ENCODE measurements around the gene RRAD. TPM values are rescaled to one million over a fixed set of nuclear protein-coding genes. Genes with fewer than 3 reads are reported as not detected.

RRAD gene
- polyA plus RNA-seq, 2 of the 4 experiments (the other 2 are of a cell fraction) = 0.75 to 2.2 TPM

DNA sequence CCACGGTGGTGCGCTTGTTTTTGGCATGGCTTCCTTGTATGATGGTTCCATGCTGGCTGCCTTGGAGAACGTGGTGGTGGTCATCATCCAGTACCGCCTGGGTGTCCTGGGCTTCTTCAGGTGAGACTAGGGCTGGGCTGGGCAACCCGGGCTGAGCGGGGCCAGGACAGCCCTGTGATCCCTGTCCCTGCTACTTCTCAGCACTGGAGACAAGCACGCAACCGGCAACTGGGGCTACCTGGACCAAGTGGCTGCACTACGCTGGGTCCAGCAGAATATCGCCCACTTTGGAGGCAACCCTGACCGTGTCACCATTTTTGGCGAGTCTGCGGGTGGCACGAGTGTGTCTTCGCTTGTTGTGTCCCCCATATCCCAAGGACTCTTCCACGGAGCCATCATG is 14.9 kb upstream of the RRAD start:
- Histone ChIP-seq H3K4me3 (no peak overlapping the region), H3K9me3 (no peaks in the 10 kb centered on the region), H3K4me2 (no peak overlapping the region), H3K27ac (no peak overlapping the region), H3K4me1 (peaks cover 12% of the 10 kb centered on the region; the same call in 2 of the 3 replicates)
- TF ChIP-seq, protein P1, sequence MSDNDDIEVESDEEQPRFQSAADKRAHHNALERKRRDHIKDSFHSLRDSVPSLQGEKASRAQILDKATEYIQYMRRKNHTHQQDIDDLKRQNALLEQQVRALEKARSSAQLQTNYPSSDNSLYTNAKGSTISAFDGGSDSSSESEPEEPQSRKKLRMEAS (IDR thresholded peaks at IDR 0.05) = no peak
- no peak for TF ChIP-seq RNF2 (IDR thresholded peaks at IDR 0.05; ENCODE audit: borderline replicate concordance, low read depth)
- no peak for TF ChIP-seq CHD4 (IDR thresholded peaks at IDR 0.05; ENCODE audit: borderline replicate concordance)
- TF ChIP-seq, protein P2, sequence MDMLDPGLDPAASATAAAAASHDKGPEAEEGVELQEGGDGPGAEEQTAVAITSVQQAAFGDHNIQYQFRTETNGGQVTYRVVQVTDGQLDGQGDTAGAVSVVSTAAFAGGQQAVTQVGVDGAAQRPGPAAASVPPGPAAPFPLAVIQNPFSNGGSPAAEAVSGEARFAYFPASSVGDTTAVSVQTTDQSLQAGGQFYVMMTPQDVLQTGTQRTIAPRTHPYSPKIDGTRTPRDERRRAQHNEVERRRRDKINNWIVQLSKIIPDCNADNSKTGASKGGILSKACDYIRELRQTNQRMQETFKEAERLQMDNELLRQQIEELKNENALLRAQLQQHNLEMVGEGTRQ (IDR thresholded peaks at IDR 0.05) = no peak
- TF ChIP-seq SMC3 (IDR thresholded peaks at IDR 0.05) = no peak
- no peak for TF ChIP-seq FOSB (CRISPR knock-in tag; IDR thresholded peaks at IDR 0.05)
- no peak for TF ChIP-seq EHF (CRISPR knock-in tag; IDR thresholded peaks at IDR 0.05)
- TF ChIP-seq FOXS1 (CRISPR knock-in tag; IDR thresholded peaks at IDR 0.05) = no peak
- TF ChIP-seq, protein P3, sequence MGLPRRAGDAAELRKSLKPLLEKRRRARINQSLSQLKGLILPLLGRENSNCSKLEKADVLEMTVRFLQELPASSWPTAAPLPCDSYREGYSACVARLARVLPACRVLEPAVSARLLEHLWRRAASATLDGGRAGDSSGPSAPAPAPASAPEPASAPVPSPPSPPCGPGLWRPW (IDR thresholded peaks at IDR 0.05) = no peak
- no peak for TF ChIP-seq POLR2A (IDR thresholded peaks at IDR 0.05; ENCODE audit: low read length)
- TF ChIP-seq ZSCAN20 (CRISPR knock-in tag; IDR thresholded peaks at IDR 0.05) = no peak
- TF ChIP-seq KDM5A (IDR thresholded peaks at IDR 0.05) = no peak
- 95% methylated on average over 14 of the region's 16 CpGs for WGBS (ENCODE audit: missing lambda C conversion rate)
- ATAC-seq = no peak
- no peak for FAIRE-seq
- POLR2A ChIA-PET = no interaction called here
- CTCF ChIA-PET = interaction anchor here (1.2 to 4.0 kb wide), 5 partner anchors 14 to 245 kb away, joined by 3 to 31 read pairs (median 7); no protein-coding TSS in a partner anchor
- DNase-seq (ENCODE audit: low read depth in 1 of 2, low spot score in 1 of 2) = no peak

DNA sequence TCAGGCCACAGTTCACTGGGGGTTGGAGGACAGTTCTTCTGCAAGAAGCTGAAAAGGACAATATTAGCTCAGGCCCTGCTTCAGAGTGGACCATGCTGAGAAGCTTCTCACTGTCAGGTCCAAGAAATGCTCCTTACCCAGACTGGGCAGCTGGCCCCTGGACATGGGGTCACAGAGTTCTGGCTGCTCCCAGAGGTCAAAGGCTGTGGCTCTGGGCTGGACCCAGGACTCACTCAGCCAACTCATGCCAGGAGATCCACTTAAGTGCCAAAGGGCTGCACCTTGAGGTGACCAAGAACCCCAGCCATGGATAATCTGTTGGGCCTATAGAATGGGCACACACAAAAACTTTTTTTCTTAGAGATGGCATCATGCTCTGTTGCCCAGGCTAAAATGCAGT is 14.0 kb upstream of the RRAD start:
- Histone ChIP-seq H3K4me2 (no peak overlapping the region), H3K9me3 (no peaks in the 10 kb centered on the region), H3K4me3 (no peak overlapping the region), H3K4me1 (peaks cover 13% of the 10 kb centered on the region; the same call in 2 of the 3 replicates), H3K27ac (no peak overlapping the region)
- FAIRE-seq (no peak), ATAC-seq (no peak), DNase-seq (ENCODE audit: low read depth in 1 of 2, low spot score in 1 of 2) (no peak)
- POLR2A ChIA-PET = no interaction called here
- CTCF ChIA-PET = interaction anchor here (1.0 to 4.0 kb wide), 7 partner anchors 8 to 245 kb away, joined by 3 to 31 read pairs (median 7); no protein-coding TSS in a partner anchor
- TF ChIP-seq BHLHE40 (IDR thresholded peaks at IDR 0.05; ENCODE audit: low read depth, low read length) = no peak
- no peak for TF ChIP-seq ZNF302 (CRISPR knock-in tag; IDR thresholded peaks at IDR 0.05)
- no peak for TF ChIP-seq CEBPB (IDR thresholded peaks at IDR 0.05)
- no peak for TF ChIP-seq POLR2A (IDR thresholded peaks at IDR 0.05; ENCODE audit: low read length)
- no peak for TF ChIP-seq HDAC2 (IDR thresholded peaks at IDR 0.05)
- TF ChIP-seq, protein P4, sequence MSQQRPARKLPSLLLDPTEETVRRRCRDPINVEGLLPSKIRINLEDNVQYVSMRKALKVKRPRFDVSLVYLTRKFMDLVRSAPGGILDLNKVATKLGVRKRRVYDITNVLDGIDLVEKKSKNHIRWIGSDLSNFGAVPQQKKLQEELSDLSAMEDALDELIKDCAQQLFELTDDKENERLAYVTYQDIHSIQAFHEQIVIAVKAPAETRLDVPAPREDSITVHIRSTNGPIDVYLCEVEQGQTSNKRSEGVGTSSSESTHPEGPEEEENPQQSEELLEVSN (IDR thresholded peaks at IDR 0.05; ENCODE audit: borderline replicate concordance, low read depth) = no peak
- no peak for TF ChIP-seq CHD2 (IDR thresholded peaks at IDR 0.05; ENCODE audit: low read length, partially characterized antibody)
- no peak for TF ChIP-seq MAZ (IDR thresholded peaks at IDR 0.05; ENCODE audit: borderline replicate concordance, low read depth, low read length)
- no peak for TF ChIP-seq HOXB13 (CRISPR knock-in tag; IDR thresholded peaks at IDR 0.05; ENCODE audit: low read depth)
- no peak for TF ChIP-seq GATA3 (IDR thresholded peaks at IDR 0.05; ENCODE audit: borderline replicate concordance)
- TF ChIP-seq, protein P5, sequence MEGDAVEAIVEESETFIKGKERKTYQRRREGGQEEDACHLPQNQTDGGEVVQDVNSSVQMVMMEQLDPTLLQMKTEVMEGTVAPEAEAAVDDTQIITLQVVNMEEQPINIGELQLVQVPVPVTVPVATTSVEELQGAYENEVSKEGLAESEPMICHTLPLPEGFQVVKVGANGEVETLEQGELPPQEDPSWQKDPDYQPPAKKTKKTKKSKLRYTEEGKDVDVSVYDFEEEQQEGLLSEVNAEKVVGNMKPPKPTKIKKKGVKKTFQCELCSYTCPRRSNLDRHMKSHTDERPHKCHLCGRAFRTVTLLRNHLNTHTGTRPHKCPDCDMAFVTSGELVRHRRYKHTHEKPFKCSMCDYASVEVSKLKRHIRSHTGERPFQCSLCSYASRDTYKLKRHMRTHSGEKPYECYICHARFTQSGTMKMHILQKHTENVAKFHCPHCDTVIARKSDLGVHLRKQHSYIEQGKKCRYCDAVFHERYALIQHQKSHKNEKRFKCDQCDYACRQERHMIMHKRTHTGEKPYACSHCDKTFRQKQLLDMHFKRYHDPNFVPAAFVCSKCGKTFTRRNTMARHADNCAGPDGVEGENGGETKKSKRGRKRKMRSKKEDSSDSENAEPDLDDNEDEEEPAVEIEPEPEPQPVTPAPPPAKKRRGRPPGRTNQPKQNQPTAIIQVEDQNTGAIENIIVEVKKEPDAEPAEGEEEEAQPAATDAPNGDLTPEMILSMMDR (IDR thresholded peaks at IDR 0.05) = no peak
- no peak for TF ChIP-seq CHD4 (IDR thresholded peaks at IDR 0.05; ENCODE audit: borderline replicate concordance)
- TF ChIP-seq EP300 (IDR thresholded peaks at IDR 0.05) = no peak
- no peak for TF ChIP-seq FOSL2 (IDR thresholded peaks at IDR 0.05)
- TF ChIP-seq FOSL2 (CRISPR knock-in tag; IDR thresholded peaks at IDR 0.05) = no peak
- TF ChIP-seq KDM1A (IDR thresholded peaks at IDR 0.05; ENCODE audit: low read depth) = no peak
- TF ChIP-seq, protein P6, sequence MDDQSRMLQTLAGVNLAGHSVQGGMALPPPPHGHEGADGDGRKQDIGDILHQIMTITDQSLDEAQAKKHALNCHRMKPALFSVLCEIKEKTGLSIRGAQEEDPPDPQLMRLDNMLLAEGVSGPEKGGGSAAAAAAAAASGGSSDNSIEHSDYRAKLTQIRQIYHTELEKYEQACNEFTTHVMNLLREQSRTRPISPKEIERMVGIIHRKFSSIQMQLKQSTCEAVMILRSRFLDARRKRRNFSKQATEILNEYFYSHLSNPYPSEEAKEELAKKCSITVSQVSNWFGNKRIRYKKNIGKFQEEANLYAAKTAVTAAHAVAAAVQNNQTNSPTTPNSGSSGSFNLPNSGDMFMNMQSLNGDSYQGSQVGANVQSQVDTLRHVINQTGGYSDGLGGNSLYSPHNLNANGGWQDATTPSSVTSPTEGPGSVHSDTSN (IDR thresholded peaks at IDR 0.05) = no peak
- TF ChIP-seq CBX2 (IDR thresholded peaks at IDR 0.05; ENCODE audit: borderline replicate concordance, low read depth) = no peak
- TF ChIP-seq NR3C1 (IDR thresholded peaks at IDR 0.05) = no peak
- no peak for TF ChIP-seq SMC3 (IDR thresholded peaks at IDR 0.05)
